Lung (tissue), 13 donors: Measurements from ENCODE around the gene CMIP. TPM values are rescaled to one million over a fixed set of nuclear protein-coding genes. Genes with fewer than 3 reads are reported as not detected.

Experiments
- ATAC-seq: fragments of 200-7000 bp; cut with Tn5 transposase; one replicate; pipeline ENCODE4 v1.9.1; 2020; ENCODE audit warnings: moderate number of reproducible peaks; ENCODE audit not compliant: insufficient read depth, low FRiP score
- DNase-seq, 3 donors: peaks; one replicate each; pipeline ENCODE4 v3.0.0-alpha.2; 2013 to 2017
- H3K27ac ChIP-seq, 2 donors: one replicate each; pipeline ENCODE4 v1.5.1; 2013; ENCODE audit warnings: mild to moderate bottlenecking in 2 of 2, moderate library complexity in 2 of 2, control low read depth in 1 of 2, inconsistent platforms in 1 of 2, low read depth in 1 of 2, low read length in 1 of 2
- H3K27me3 ChIP-seq, 3 donors: one replicate each; pipeline ENCODE4 v1.5.1; 2013; ENCODE audit warnings: low read length in 2 of 3; ENCODE audit not compliant: control insufficient read depth in 3 of 3, insufficient read depth in 3 of 3
- H3K36me3 ChIP-seq, 4 donors: one replicate each; pipeline ENCODE4 v1.5.1; 2013; ENCODE audit warnings: low read length in 4 of 4, mild to moderate bottlenecking in 1 of 4, moderate library complexity in 1 of 4; ENCODE audit not compliant: control insufficient read depth in 4 of 4, insufficient read depth in 4 of 4
- H3K4me1 ChIP-seq, 5 donors: one replicate each; pipeline ENCODE4 v1.5.1; 2013; ENCODE audit warnings: low read length in 5 of 5, mild to moderate bottlenecking in 2 of 5, moderate library complexity in 1 of 5; ENCODE audit not compliant: control insufficient read depth in 5 of 5, insufficient read depth in 5 of 5
- H3K4me3 ChIP-seq: one replicate; pipeline ENCODE4 v1.5.1; 2013; ENCODE audit warnings: mild to moderate bottlenecking, control low read depth, moderate library complexity
- H3K9ac ChIP-seq, 2 donors: one replicate each; pipeline ENCODE4 v1.5.1; 2013; ENCODE audit warnings: low read length in 2 of 2, control low read depth in 1 of 2; ENCODE audit not compliant: insufficient read depth in 1 of 2
- H3K9me3 ChIP-seq, 4 donors: one replicate each; pipeline ENCODE4 v1.5.1; 2013; ENCODE audit warnings: low read length in 3 of 4, mild to moderate bottlenecking in 1 of 4, moderate library complexity in 1 of 4; ENCODE audit not compliant: control insufficient read depth in 4 of 4, insufficient read depth in 3 of 4
- CTCF ChIP-seq: IDR thresholded peaks from 2 replicates; pipeline ENCODE4 v1.5.1; 2012; ENCODE audit warnings: mild to moderate bottlenecking; ENCODE audit errors: control extremely low read depth, extremely low read depth
- WGBS, 2 donors: extraction: QIAGEN DNeasy Blood & Tissue Kit; methylation state at CpG; one replicate each; pipeline ENCODE4 v1.1.7; 2013; 5-methylcytosine and 5-hydroxymethylcytosine counted together
- polyA plus RNA-seq, 2 donors: library from polyadenylated mRNA; stranded (reverse); fragments of 200-250 nt; gene quantifications; one replicate each; pipeline ENCODE4 v1.2.1, GENCODE V29; 2013
- small RNA-seq: library from RNA; depleted of rRNA; stranded (forward); fragments of <200 nt; gene quantifications from one replicate; pipeline ENCODE3, GENCODE V24; 2014; ENCODE audit warnings: low replicate concordance
- total RNA-seq, 2 donors: library from RNA; depleted of rRNA in 1 of 2; stranded (reverse); fragments of >200 nt in 1 of 2; gene quantifications; one replicate each; pipeline ENCODE4 v1.2.1, GENCODE V29; 2014 to 2021
- donor health status: control.
- donor health status: control.
- donor health status: Bipolar disorder and iron deficiency.
- donor health status: healthy.
- donor health status: DM: yes; HTN: yes; CAD: no.

CMIP gene
- total and polyA plus RNA-seq, 4 donors: 11.8 to 80.5 (median 48.6) TPM

GRCh38 chr16:81755915-81756614 is 311.5 kb downstream of the CMIP start:
- Histone ChIP-seq H3K27ac (peak overlapping the region in 1 of 2 donors; percentile 30), H3K36me3 (no peaks in the 10 kb centered on the region), H3K27me3 (no peaks in the 10 kb centered on the region), H3K4me3 (no peak overlapping the region), H3K4me1 (peaks cover 0 to 11% (median 0%) of the 10 kb centered on the region in 5 donors), H3K9me3 (no peaks in the 10 kb centered on the region), H3K9ac (no peak overlapping the region)
- WGBS, 2 donors: 25 to 39% methylated on average over 13 of the region's 13 CpGs
- ATAC-seq (no peak), DNase-seq (peak in 2 of 3 donors; percentile 28 to 34)
- no peak for TF ChIP-seq CTCF

GRCh38 chr16:81756615-81757356 is 312.2 kb downstream of the CMIP start:
- ATAC-seq (no peak), DNase-seq (no peak)
- H3K27ac ChIP-seq: peak overlapping the region in 1 of 2 donors; percentile 30
- peaks cover 0 to 11% (median 0%) of the 10 kb centered on the region in 5 donors for H3K4me1 ChIP-seq
- H3K4me3 ChIP-seq: no peak overlapping the region
- no peak overlapping the region for H3K9ac ChIP-seq
- H3K9me3 ChIP-seq: no peaks in the 10 kb centered on the region
- no peaks in the 10 kb centered on the region for H3K27me3 ChIP-seq
- 30 to 53% methylated on average over 9 of the region's 9 CpGs for WGBS, 2 donors
- TF ChIP-seq CTCF: no peak
- H3K36me3 ChIP-seq: no peaks in the 10 kb centered on the region

GRCh38 chr16:81758376-81758775 is 313.8 kb downstream of the CMIP start:
- H3K4me3 ChIP-seq: no peak overlapping the region
- TF ChIP-seq CTCF: no peak
- no peaks in the 10 kb centered on the region for H3K36me3 ChIP-seq
- no peak overlapping the region for H3K27ac ChIP-seq
- H3K9ac ChIP-seq: no peak overlapping the region
- 35 to 40% methylated on average over 2 of the region's 2 CpGs for WGBS, 2 donors
- H3K9me3 ChIP-seq: no peaks in the 10 kb centered on the region
- DNase-seq (no peak), ATAC-seq (no peak)
- peaks cover 0 to 3% (median 0%) of the 10 kb centered on the region in 5 donors for H3K4me1 ChIP-seq
- H3K27me3 ChIP-seq: no peaks in the 10 kb centered on the region

Small RNA genes lying within 50 kb of the gene (small RNA-seq; reads per million reads assigned to genes)
- gene MIR6504: not detected
- gene MIR7854: 0.06 reads per million

Other genes starting within 250 kb of the CMIP start
- under 1 TPM; 0.21 to 0.77 TPM for gene BCO1, start 206.1 kb upstream of the CMIP start, total RNA-seq
- gene BCO1, start 206.1 kb upstream of the CMIP start, polyA plus RNA-seq: under 1 TPM; 0.06 to 0.24 TPM
- gene GAN, start 129.8 kb upstream of the CMIP start, total RNA-seq: 1 to 10 TPM; 7.4 to 9.0 TPM
- gene GAN, start 129.8 kb upstream of the CMIP start, polyA plus RNA-seq: 1 to 10 TPM in 1 of 2 donors, under 1 TPM in 1; 0.76 to 1.4 TPM